T-helper 1 cell treated with Interleukin-12 subunit alpha and Interleukin-12 subunit beta and Interleukin-4 antibody, amounts not matched to agents 30 ng/mL and 1 ng/mL, for 36 hours (primary cell): Measurements from ENCODE around the gene ASXL3. TPM values are rescaled to one million over a fixed set of nuclear protein-coding genes. Genes with fewer than 3 reads are reported as not detected.

Experiments
- intact Hi-C: fragments of 100-400 bp; cut with micrococcal nuclease; formaldehyde crosslinking; loops from one replicate; pipeline ENCODE4 v1.15.1; 2024
- total RNA-seq: library from RNA; stranded (reverse); gene quantifications from 2 replicates; pipeline ENCODE4 v1.2.3, GENCODE V29; 2022

The ASXL3 gene
- total RNA-seq, 1 donor from 2014 or later: not detected

DNA sequence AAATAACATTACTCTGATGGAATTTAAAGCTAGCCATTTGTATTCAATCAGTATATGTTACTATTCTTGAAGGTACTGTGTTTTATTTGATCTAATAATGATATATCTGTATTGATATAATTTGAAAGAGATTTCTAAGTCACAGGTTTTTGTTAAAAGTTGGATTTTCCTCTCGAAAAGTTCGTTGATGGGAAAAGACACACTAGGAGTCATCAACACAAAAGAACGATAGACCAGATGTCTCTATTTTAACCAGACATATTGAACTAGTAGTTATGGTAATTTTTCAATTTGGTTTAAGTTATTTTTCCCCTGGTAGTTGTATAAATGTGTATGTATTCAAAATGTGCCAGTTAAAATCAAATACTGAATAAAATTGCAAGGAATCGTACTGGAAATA, 2.5 kb downstream of the ASXL3 start:
- intact Hi-C loops: no loop called here

DNA sequence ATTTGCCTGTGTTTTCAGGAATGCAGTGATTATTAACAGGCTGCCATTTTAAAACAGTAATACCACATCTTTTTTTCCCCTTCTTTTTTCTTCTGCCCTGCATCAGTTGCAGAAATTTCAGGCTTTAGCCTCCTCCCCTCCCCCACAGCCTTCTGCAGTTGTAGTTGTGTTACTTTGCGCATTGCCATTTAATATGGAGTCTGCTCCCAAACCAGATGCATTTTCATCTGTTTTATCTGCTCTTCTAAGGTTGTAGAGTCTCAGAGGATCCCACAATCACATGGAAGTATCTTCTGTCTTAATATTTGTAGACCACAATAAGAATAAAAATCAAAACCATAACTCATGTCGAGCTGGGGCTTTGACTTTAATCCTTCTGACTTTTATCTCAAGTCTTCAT, 3.8 kb downstream of the ASXL3 start:
- intact Hi-C loops: no loop called here

DNA sequence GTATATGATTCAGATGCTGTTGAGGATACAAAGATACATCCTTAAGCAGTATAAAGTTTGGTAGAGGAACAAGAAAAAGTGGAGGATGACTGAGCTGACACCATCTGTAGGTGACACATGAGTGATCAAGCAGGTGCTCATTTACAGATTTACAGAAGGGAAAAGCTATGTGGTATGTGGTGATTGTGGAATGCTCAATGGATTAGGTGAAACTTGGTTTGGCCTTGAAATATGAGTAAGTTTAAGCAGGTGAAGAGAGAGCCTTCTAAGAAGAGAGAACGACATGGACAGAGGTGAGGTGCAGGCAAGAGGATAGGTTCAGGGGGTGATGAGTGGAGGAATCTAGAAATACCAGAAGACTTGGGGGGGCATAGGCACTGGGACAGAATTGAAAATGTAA, 5.9 kb downstream of the ASXL3 start:
- intact Hi-C loops: no loop called here

DNA sequence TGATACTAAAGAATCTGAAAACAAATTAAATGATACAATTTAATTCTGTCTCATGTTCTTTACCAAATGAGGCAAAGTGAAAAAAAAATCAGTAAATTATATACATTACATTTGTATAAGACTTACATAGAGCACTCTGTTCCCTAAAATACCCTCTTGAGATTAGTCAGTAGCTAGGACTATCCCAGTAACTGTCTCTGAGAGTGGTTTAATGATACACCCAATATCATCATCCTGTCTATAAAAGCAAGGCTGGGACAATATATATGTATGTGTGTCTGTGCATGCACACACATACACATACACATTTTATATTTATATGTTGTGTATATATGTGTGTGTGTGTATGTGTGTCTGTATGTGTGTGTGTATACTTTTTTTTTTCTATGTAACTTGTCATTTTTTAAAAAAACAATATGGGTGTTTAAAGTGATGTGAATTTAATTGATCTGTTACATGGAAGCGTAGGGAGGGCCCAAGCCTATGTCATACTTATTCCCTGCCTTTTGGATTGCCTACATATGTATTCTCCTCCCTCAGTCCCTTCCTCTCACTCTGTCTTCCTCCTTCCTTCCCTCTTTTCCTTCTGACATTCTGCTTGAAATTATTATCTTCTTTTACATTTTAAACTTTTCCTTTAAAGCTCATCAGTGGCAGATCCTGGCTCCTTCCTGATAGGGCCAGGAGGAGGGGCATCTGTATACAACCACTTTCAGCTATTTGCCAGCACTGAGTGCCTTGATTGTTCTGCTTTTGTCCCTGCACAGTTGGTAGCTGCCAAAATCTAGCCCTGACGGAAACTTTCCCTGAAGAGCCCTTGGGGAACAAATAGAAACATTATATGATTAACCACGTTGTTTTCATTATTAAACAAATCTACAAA, 6.8 kb downstream of the ASXL3 start:
- intact Hi-C loops: no loop called here

DNA sequence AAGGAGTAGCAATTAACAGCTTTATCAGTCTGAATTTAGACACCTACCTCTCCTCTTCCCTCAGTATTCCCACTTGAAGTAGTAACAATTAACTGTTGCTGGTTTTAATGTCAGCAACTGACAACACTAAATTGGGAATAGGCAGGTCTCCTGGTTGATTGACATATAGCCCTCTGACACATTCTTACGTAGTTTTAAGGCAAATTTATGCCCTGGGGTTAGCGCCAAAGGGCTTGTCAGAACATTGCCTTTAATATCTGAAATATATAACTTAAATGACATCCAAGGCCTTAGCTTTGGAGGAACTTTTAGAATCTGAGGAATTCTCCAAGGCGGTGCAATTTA, 7.4 kb downstream of the ASXL3 start:
- intact Hi-C loops: no loop called here

DNA sequence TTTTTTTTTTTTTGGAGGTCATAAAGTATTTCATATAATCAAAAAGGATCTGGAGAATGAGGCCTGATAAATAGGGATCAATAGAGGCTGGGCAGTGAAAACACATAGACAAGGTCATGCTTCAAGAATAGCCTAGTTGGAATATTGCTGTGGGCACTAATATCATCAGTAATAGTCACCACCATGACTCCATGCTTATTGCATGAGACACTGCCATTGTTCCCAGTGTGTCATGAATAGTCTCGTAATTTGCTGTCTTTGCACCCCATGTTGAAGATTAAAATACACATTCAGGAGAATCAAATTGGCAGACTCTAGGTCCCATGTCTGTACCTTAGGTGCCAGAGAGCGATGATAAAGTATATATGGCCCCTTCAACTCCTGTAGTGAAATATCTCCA, 10.3 kb downstream of the ASXL3 start:
- intact Hi-C loops: no loop called here

DNA sequence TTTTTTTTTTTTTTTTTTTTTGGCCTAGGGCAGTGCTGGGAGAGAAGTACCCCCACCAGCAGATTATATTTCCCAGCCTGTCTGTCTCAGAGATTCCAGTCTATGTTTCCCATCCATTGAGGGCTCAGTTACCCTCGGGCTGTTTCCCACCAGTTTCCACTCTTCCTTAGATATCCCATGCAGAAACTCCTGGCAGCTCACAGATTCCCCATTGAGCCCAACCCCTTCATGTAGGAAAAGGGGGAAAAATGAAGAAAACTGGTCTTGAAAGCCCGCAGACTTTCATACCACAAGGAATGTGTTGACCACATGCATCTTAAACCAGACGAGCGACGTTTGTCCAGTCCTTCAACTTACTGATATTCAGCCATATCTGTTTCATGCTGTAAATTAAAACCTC, 15.2 kb downstream of the ASXL3 start:
- intact Hi-C loops: no loop called here

DNA sequence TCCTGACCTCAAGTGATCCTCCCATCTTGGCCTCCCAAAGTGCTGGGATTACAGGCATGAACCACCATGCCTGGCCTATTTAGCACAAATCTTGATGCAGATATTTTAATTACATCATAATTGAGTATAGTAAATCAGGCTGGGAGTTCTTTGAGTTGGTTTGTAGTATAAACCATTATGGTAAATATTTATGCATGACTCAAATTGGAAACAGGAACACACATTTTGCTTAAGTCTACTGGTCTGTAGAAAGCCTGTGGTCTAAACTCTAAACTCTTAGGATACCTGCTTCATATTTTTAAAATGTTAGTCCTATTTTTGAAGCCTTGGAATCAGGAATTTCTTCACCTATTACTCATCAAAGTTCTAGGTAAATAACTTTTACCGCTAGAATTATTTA, 16.8 kb downstream of the ASXL3 start:
- intact Hi-C loops: no loop called here

DNA sequence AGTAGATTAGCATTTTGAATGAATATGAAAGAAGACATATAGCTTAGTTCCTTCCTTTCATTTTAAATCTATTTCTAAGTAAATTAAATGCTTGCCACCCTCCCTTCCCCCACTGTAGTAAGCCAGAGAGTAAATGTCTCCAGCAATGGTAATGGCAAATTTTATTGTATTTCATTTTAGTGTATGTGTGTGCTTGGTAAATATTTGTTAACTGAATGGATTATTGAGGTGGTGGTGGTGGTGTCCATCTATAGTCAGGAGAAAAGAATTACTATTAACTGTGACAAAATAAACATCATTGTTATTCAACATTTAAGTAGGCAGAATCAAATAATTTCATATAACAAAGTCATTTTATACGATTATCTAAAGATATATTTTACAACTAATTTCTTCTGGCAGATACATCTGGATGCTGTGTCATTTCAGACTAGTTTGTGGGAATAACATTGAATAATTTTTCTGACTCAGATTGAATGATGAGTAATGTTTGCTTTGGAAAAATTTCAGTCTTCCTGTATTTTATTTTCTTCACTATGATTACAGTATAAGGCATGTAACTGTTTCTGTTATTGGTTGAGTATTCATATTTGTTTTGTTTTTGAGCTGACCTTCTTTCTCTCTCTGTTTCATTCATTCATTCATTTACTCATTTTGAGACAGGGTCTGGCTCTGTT, 18.3 kb downstream of the ASXL3 start:
- intact Hi-C loops: no loop called here

DNA sequence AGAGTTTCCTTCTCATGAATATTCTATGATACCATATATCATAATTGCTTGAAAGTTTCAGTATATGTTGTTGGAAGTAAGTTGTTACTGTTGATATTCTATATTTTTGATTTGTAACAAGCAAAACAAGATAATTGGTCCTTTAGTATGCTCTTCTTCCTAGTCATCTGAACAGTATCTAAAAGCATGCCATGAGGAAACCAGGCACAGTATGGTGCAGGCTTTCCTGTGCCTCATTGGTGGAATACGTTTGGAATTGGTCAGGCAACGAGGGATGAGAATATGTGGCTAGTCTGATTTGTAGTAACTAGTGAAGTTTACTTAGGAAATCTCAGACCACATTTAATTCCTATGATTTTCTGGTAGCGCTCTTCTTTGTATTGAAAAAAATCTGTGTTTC, 22.8 kb downstream of the ASXL3 start:
- intact Hi-C loops: no loop called here

DNA sequence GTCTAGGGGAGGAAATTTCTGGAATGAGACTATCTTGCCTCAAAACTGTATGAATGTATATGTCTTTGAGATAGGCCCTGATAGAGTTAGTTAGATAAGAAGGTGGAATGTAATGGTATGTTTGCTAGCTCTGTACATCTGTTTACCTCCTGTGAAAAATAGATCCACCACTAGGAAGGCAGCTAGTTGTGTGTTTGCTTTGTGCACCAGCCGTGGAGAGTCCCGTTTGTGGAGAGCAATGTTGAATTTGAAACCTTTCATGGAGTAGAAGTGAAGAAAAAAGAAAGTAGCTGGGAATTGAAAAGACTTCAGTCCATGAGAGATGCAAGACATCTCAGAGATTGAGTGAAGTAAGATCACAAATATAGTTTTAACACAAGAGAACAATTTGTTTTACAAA, 25.4 kb downstream of the ASXL3 start:
- intact Hi-C loops: no loop called here

DNA sequence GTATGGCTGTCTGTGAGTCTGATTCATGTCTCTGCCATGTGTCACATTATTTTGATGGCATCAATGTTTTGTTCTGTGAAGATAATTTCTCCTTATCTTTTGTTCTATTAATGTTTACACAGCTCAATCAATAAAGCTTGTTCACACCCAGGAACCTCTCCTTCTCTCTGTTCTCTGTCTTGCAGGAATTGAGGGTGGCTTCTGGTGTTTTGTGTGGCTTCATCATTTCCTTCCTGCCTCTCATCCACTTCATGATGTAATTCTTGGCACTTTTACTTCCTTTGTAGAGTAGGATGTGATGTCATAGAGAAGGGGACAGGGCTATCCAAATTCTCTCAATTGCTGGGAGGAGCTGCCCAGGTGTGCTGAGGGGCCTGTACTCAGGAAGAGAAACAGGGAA, 27.2 kb downstream of the ASXL3 start:
- intact Hi-C loops: no loop called here

DNA sequence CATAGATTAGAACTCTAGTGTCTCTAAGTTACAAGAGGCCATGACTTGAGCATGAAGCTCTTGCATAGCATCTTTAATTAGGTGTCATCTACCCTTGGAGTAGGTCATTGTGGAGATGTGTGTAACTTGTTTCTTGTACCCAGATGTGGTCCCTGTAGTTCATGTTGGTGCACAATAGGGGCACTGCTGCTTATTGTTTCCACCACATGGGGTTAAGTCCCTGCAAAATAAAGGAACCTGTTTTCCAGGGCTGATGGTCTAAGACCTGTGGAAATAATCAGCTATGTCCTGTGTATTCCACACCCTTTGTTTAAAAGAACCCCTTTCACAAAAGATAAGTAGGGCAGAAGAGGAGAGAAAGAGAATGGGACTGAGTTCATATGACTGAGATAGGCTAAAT, 28.6 kb downstream of the ASXL3 start:
- intact Hi-C loops: no loop called here

DNA sequence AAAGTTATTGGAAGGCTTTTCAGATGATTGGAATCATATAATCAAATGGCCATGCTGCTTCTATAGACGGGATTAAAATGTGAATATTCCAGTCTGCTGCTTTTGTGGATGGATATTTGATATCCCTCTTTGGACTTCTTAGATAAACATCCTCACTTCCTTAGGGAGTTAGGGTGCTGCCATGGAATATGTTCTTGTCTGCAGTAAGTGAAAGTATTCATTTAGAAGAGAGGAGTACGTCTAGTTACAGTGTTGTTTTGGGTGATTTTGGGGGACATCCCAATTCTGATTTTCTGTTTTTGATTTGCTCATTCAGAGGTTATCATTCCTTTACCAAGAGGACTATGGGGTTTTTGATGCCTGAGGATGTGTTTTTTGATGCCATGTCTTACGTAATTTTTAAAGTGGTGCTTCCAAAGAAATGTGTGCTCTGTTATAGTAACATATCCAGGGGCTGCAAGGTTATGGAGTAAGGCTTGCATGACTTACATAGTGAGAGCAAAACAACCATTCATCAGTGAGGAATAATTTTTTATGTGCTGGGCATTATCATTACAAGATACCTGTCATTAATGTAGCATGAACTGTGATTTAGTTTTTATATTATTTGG, 33.6 kb downstream of the ASXL3 start:
- intact Hi-C loops: no loop called here

DNA sequence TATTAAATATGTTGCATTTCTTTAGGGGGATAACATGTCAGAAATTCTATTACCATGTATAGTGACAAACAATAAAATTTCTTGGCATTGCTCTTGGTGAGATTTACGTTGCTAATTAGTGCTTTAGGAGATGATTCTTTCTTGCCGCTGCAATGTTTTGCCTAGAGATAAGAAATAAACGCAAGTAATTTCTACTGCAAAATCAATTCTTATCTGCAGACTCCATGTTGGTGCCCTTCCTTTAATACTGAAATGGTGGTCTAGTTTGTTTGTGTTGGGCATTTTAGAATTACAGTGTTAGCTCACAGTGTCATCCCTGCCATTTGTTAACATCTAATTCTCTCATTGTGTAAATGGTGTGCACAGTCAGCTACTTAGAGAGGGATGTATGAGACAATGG, 34.6 kb downstream of the ASXL3 start:
- intact Hi-C loops: no loop called here

DNA sequence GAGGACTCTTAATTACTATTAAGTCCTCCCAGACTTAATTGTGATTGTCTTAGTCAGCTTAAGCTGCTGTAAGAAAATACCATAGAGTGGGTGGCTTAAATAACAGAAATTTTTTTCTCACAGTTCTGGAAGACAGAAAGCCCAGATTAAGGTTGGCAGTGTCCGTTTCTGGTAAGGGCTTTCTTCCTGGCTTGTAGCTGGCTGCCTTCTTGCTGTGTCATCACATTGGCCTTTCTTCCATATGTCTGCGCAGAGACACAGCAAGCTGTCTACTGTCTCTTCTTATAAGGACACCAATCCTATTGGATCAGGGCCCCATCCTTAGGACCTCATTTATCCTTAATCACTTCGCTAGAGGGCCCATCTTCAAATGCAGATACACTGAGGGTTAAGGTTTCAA, 38.5 kb downstream of the ASXL3 start:
- intact Hi-C loops: no loop called here

DNA sequence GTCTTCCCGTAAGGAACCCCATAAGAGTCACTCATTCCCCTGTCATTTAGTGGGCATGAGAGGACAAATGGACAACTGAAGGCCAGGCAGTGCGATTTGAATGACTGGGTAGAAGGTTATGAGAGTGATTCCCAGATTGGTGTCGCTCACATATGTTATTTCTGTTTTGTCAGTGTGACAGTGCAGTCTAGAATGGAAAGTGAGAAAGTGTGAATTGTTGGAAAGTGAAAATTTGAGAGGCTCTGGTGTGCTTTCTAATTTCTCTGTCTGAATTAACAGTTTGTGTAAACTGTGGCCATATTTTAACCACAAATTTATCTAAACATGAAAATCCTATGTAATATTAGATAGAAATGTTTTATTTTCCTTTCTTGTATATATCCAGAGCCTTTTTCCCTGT, 49.1 kb downstream of the ASXL3 start:
- intact Hi-C loops: no loop called here

DNA sequence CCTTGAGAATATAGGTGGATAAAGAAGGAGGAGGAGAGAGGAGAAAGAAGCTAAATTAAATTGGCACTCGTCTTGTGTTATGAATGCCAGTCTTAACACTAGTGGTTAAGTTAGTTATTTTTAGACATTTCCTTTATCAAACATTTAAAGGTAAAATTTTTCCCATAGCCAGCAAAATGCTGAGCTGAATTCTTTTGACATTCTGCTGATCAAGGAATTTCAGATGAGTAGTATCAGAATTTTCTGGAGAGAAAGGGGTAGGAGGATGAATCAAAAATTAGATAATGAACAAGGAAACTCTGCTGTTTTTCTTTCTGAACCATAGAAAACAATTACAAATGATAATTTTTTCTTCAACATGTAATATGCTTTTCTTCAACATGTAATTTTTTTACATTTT, 52.5 kb downstream of the ASXL3 start:
- intact Hi-C loops: no loop called here

DNA sequence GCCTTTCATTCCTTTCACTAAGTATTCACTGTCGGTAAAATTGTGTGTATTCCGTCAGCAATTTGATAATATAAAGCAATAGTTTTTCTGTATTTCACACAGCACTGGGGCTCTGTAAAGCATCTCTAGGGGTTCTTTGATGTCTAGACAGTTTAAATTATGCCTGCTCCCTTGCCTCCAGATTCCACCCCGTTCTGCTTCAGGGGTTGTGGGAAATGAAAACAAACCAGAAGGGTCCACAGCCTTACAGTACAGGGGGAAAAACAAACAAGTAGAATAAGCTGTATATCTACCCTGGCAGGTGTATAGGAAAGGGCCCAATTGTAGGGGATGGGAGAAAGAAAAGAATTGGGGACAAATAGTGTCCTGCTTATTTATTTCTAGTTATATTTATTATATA, 63.1 kb downstream of the ASXL3 start:
- intact Hi-C loops: no loop called here

DNA sequence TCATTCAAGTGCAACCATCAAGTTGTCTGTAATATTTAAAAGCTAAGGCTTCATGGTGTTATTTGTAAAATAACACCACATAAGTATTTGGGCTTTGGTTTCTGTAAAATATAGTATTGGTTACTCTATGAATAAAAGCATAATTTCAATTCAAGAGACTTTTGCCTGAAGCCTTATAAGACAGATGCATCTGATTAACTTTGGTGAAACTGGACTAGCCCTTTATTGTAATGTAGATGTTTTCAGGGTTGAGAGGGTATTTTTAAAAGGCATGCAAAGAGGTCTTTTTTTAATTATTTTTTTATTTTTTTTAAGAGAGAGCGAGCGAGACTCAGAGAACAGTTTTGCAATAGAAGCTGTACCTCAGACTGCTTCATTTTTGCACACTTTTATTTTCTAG, 66.5 kb downstream of the ASXL3 start:
- intact Hi-C loops: no loop called here

DNA sequence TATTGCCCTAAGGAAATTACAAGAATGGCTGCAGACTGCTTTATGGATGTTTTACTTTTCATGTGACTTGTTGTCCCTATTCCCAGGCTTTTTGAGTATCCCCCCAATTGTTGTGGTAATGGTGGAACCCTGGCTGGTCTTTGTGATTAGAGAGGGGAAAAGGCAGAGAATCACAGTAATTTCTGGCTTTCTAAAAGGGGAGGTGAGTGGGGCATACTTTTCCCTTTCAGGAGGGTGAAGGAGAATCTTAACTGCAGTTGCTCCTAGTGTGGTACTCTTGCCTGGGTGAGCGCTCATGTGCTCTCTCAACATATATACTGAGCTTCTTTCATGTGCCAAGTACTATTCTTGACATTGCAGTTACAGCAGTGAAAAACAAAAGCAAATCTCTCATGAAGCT, 69.3 kb downstream of the ASXL3 start:
- intact Hi-C loops: no loop called here

DNA sequence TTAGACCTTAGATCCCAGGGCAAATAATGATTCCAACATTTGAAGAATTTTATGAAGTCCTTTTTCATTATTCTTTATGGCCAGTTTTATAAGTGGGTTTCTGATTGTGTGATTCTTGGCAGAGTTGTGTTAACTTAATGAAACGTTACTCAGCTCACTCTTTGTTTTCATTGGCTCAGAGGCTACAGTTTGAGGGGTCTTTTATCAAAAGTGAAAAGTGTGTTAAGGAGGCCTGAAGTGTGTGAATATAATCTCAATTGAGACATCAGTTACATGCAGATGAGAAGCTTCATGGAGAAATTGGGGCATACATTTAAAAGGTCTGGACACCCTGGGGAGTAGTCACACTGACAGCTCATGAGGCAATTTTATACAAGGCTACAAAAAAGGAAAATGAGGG, 74.6 kb downstream of the ASXL3 start:
- intact Hi-C loops: no loop called here

DNA sequence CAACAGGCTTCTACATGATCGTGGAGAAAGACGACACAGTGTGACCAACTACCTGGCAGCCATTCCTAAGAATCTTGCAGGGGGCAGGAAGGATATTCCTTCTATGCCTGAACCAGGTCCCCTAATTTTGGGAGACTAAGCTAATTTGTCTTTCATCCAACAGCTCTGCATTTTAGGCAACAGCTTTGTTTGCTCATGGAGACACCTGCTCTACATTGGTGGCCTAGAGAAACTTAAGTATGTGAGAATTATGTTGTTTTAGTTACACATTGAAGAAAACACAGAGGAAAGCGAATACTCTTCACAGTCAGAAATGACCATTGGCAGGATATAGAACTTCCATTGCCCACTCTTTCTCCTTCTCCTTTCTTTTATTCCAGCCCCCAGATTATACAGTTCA, 75.2 kb downstream of the ASXL3 start:
- intact Hi-C loops: no loop called here
